ENCODE results near the gene GULP1. TPM values are rescaled to one million over a fixed set of nuclear protein-coding genes. Genes with fewer than 3 reads are reported as not detected.

GULP1 gene
- total and polyA plus RNA-seq, 10 of the 15 experiments (the other 5 are each of a cell fraction or from before 2014, with no cell fraction given) = 0.02 to 1.3 (median 0.15) TPM; not detected in 5

- CTCF ChIA-PET = no interaction called here
- POLR2A ChIA-PET = no interaction called here
- no peak for FAIRE-seq
- no peak overlapping the region for H3K27ac ChIP-seq (ENCODE audit: control insufficient read depth, insufficient read depth)
- H3K27me3 ChIP-seq (replicated peaks in 1 of 2; ENCODE audit: control insufficient read depth in 2 of 2, insufficient read depth in 2 of 2, low read length in 1 of 2) = no peaks in the 10 kb centered on the region
- no peaks in the 10 kb centered on the region for H4K20me1 ChIP-seq (ENCODE audit: control insufficient read depth, insufficient read depth)
- no peaks in the 10 kb centered on the region for H3K36me3 ChIP-seq (ENCODE audit: control insufficient read depth in 2 of 2, insufficient read depth in 2 of 2, low read length in 1 of 2)
- H3K79me2 ChIP-seq (ENCODE audit: control insufficient read depth, insufficient read depth, low read length) = no peaks in the 10 kb centered on the region
- ATAC-seq = no peak
- H3K4me1 ChIP-seq (ENCODE audit: control insufficient read depth, insufficient read depth, low read length) = no peaks in the 10 kb centered on the region
- BruUV-seq (replicated peaks) = no TSS peak
- RAD21 ChIA-PET (ENCODE audit: unreplicated experiment) = no interaction called here
- in situ Hi-C loops (cut with MboI) = no loop called here
- no peak overlapping the region for H3K4me3 ChIP-seq
- no peak overlapping the region for H3K4me2 ChIP-seq (ENCODE audit: control insufficient read depth, insufficient read depth)
- SMC1A ChIA-PET (ENCODE audit: uncharacterized antibody, unreplicated experiment) = no interaction called here
- intact Hi-C loops (cut with micrococcal nuclease; ENCODE audit: unreplicated experiment) = no loop called here
- no peak for DNase-seq (ENCODE audit: low read depth, low spot score)
- H2AFZ ChIP-seq (ENCODE audit: control insufficient read depth, low read depth, low read length) = no peak overlapping the region
- H3K9me3 ChIP-seq (replicated peaks; ENCODE audit: control insufficient read depth, insufficient read depth, low read length) = no peaks in the 10 kb centered on the region
- no peak overlapping the region for H3K9ac ChIP-seq (ENCODE audit: control insufficient read depth, insufficient read depth, low read length)
- TF ChIP-seq EED (IDR thresholded peaks at IDR 0.05; ENCODE audit: low read depth) = no peak
- TF ChIP-seq IRF5 (IDR thresholded peaks at IDR 0.05; ENCODE audit: borderline replicate concordance) = no peak
- TF ChIP-seq RAD51 (IDR thresholded peaks at IDR 0.05) = no peak
- no peak for TF ChIP-seq SRF (IDR thresholded peaks at IDR 0.05; ENCODE audit: low read depth in 2 of 2, low read length in 2 of 2)
- TF ChIP-seq FOS (IDR thresholded peaks at IDR 0.05; ENCODE audit: borderline replicate concordance, extremely low read depth, insufficient read length) = no peak
- no peak for TF ChIP-seq ZBTB11 (CRISPR knock-in tag; IDR thresholded peaks at IDR 0.05)
- TF ChIP-seq RBBP5 (conservative IDR thresholded peaks at IDR 0.05) = no peak
- no peak for TF ChIP-seq CEBPZ (IDR thresholded peaks at IDR 0.05; ENCODE audit: low read depth, low read length)
- TF ChIP-seq RELB (IDR thresholded peaks at IDR 0.05; ENCODE audit: low read depth) = no peak
- no peak for TF ChIP-seq CEBPB (IDR thresholded peaks at IDR 0.05; ENCODE audit: borderline replicate concordance in 1 of 2, low read depth in 2 of 2, low read length in 2 of 2)
- TF ChIP-seq BCLAF1 (IDR thresholded peaks at IDR 0.05) = no peak
- TF ChIP-seq SMARCA5 (IDR thresholded peaks at IDR 0.05) = no peak
Observed at GRCh38 chr2:188601927-188602326, 310.3 kb downstream of the GULP1 start.
